Esophagus squamous epithelium (tissue), 5 donors: ENCODE measurements around the gene PKM. TPM values are rescaled to one million over a fixed set of nuclear protein-coding genes. Genes with fewer than 3 reads are reported as not detected.

Experiments used
- DNase-seq: peaks from one replicate; lab custom pipeline; 2025; lab: John Stamatoyannopoulos, UW
- H3K27ac ChIP-seq, 4 donors: fragments of 200-600 bp; sonication (generic); one replicate each; pipeline ENCODE4 v1.5.1; 2016 to 2019; ENCODE audit warnings: mild to moderate bottlenecking in 1 of 4
- H3K27me3 ChIP-seq, 4 donors: fragments of 200-600 bp; sonication (generic); 1 replicate in 3 of 4; 2 replicates in 1 of 4; pipeline versions ENCODE4 v1.5.1 to v1.6.0; 2017 to 2021; ENCODE audit warnings: antibody characterized with exemption in 1 of 4
- H3K36me3 ChIP-seq, 3 donors: fragments of 200-600 bp; sonication (generic); one replicate each; pipeline ENCODE4 v1.5.1; 2016 to 2019
- H3K4me1 ChIP-seq, 3 donors: fragments of 200-600 bp; sonication (generic); one replicate each; pipeline ENCODE4 v1.5.1; 2017 to 2019
- H3K4me3 ChIP-seq, 4 donors: fragments of 200-600 bp; sonication (generic); 1 replicate in 3 of 4; 2 replicates in 1 of 4; pipeline ENCODE4 v1.5.1; 2016 to 2019; ENCODE audit warnings: mild to moderate bottlenecking in 2 of 4, moderate library complexity in 1 of 4
- H3K9me3 ChIP-seq, 3 donors: fragments of 200-600 bp; sonication (generic); one replicate each; pipeline ENCODE4 v1.5.1; 2016 to 2019
- POLR2A ChIP-seq, 4 donors: fragments of 450-650 bp; IDR thresholded peaks; one replicate each; pipeline ENCODE4 v1.6.1; 2017; ENCODE audit warnings: antibody characterized with exemption in 4 of 4, mild to moderate bottlenecking in 4 of 4, moderate library complexity in 3 of 4
- WGBS, 2 donors: methylation state at CpG; one replicate each; pipeline ENCODE4 v1.1.5; 2018; 5-methylcytosine and 5-hydroxymethylcytosine counted together
- intact Hi-C: fragments of 100-400 bp; cut with DNase I; formaldehyde crosslinking; loops from one replicate; pipeline ENCODE4 v1.15.0; 2022
- total RNA-seq, 4 donors: library from RNA; depleted of rRNA; stranded (reverse); fragments of >200 nt; gene quantifications; one replicate each; pipeline ENCODE4 v1.1.0, GENCODE V29; 2016
- TF ChIP-seq, protein P1 (sequence below), 6 experiments: fragments of 450-650 bp in 4 of 6; fragments of 200-600 bp in 2 of 6; sonication (generic) in 2 of 6; IDR thresholded peaks; one replicate each; pipeline ENCODE4 v1.5.1; 2016 to 2019; ENCODE audit warnings: antibody characterized with exemption in 6 of 6, mild to moderate bottlenecking in 4 of 6, moderate library complexity in 4 of 6
- donor health status: DM: yes; HTN: yes; CAD: no.

The PKM gene
- total RNA-seq, 4 donors from 2014 or later, result 504 to 1,134 (median 964) TPM

DNA sequence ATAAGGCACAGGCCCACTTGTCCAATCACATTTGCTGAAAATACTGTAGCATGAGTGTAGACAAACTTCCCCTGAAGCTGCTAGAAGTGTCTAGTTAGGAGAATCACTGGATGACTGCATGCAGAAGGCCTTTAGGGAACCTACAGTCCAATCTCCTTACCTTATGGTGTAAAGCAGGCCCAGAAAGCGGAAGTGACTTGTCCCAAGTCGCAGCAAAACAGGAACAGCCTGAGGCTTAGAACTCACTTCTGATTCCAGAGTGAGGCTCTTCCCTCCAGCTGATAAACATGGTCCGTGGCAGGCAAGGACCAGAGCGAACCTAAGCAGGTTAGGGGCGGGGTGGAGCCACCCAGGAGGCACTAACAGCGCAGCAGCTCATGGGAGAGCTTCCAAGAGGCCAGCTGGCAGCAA is 35.9 kb downstream of the PKM start:
- peaks cover 0 to 13% (median 0%) of the 10 kb centered on the region in 4 donors for H3K27me3 ChIP-seq
- H3K9me3 ChIP-seq, result no peaks in the 10 kb centered on the region
- H3K36me3 ChIP-seq, result peaks cover 12 to 18% (median 17%) of the 10 kb centered on the region in 3 donors
- H3K4me3 ChIP-seq, result no peak overlapping the region
- DNase-seq, result no peak
- WGBS, 2 donors, result 16% methylated on average over 4 of the region's 6 CpGs; no CpG with 5 or more reads in 1 of the 2 donors
- intact Hi-C loops, result loop anchor here (5.0 kb wide), 1 partner anchor 77 kb away; the partner anchor contains the start of gene PARP6
- peaks cover 4 to 52% (median 26%) of the 10 kb centered on the region in 3 donors for H3K4me1 ChIP-seq
- TF ChIP-seq, protein P1, sequence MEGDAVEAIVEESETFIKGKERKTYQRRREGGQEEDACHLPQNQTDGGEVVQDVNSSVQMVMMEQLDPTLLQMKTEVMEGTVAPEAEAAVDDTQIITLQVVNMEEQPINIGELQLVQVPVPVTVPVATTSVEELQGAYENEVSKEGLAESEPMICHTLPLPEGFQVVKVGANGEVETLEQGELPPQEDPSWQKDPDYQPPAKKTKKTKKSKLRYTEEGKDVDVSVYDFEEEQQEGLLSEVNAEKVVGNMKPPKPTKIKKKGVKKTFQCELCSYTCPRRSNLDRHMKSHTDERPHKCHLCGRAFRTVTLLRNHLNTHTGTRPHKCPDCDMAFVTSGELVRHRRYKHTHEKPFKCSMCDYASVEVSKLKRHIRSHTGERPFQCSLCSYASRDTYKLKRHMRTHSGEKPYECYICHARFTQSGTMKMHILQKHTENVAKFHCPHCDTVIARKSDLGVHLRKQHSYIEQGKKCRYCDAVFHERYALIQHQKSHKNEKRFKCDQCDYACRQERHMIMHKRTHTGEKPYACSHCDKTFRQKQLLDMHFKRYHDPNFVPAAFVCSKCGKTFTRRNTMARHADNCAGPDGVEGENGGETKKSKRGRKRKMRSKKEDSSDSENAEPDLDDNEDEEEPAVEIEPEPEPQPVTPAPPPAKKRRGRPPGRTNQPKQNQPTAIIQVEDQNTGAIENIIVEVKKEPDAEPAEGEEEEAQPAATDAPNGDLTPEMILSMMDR (IDR thresholded peaks at IDR 0.05), result no peak
- TF ChIP-seq POLR2A (IDR thresholded peaks at IDR 0.05), result no peak
- peak overlapping the region; percentile 17 to 63 (median 54) for H3K27ac ChIP-seq

DNA sequence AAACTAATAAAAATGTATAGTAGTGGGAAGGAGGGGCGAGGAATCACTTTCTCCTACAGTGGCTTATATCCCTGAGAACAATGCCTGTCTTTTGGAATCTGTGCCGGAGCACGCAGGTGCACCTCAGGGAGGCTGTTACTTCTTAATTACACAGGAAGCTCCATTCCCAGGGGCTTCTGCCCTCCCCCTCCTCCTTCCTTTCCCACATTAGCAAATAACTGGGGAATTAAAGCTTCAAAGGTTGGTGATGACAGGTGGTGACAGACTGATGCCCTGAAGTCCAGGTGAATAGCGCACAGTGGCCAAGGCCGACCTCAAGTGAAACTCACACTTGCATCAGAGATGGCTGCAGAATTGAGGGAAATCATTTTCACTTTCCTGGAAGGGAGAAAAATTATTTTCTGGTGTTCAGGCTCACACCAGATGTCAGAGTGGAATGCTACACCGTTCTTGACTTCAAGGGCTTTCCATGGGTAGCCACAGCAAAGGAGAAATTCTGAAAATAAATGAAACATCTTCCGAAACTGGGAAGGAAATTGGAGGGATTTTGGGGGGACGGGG is 37.1 kb downstream of the PKM start:
- peaks cover 5 to 7% (median 5%) of the 10 kb centered on the region in 3 donors for H3K36me3 ChIP-seq
- H3K4me1 ChIP-seq, result peaks cover 4 to 40% (median 21%) of the 10 kb centered on the region in 3 donors
- peaks cover 0 to 13% (median 0%) of the 10 kb centered on the region in 4 donors for H3K27me3 ChIP-seq
- TF ChIP-seq, protein P1 (IDR thresholded peaks at IDR 0.05), result no peak
- TF ChIP-seq POLR2A (IDR thresholded peaks at IDR 0.05), result no peak
- H3K9me3 ChIP-seq, result no peaks in the 10 kb centered on the region
- intact Hi-C loops, result no loop called here
- H3K4me3 ChIP-seq, result no peak overlapping the region
- 81 to 95% methylated on average over 8 of the region's 8 CpGs for WGBS, 2 donors
- DNase-seq, result no peak
- H3K27ac ChIP-seq, result no peak overlapping the region

DNA sequence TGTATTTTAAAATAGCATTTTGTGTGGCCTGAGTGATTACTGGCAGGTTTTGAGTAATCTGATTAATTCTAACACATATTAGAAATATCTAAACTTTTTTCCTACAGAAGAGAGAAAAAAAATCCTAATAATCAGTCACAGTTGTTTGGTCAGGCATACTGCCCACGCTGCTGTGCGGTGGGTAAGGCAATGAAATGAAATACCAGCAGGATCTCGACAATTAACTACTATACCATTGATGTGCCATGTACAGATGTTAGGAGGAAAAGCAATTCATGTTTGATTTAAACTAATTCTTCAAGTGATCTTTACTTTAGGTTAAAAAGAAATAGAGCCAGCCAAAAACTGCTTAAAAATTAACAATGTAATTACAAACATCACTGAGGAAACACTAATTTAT is 38.6 kb downstream of the PKM start:
- Histone ChIP-seq H3K36me3 (no peaks in the 10 kb centered on the region), H3K27ac (no peak overlapping the region), H3K4me3 (no peak overlapping the region), H3K9me3 (no peaks in the 10 kb centered on the region), H3K27me3 (peaks cover 0 to 12% (median 0%) of the 10 kb centered on the region in 4 donors), H3K4me1 (peaks cover 4 to 36% (median 18%) of the 10 kb centered on the region in 3 donors)
- intact Hi-C loops, result no loop called here
- no peak for DNase-seq
- no peak for TF ChIP-seq POLR2A (IDR thresholded peaks at IDR 0.05)
- TF ChIP-seq, protein P1 (IDR thresholded peaks at IDR 0.05), result no peak
- 60 to 70% methylated on average over 3 of the region's 3 CpGs for WGBS, 2 donors

DNA sequence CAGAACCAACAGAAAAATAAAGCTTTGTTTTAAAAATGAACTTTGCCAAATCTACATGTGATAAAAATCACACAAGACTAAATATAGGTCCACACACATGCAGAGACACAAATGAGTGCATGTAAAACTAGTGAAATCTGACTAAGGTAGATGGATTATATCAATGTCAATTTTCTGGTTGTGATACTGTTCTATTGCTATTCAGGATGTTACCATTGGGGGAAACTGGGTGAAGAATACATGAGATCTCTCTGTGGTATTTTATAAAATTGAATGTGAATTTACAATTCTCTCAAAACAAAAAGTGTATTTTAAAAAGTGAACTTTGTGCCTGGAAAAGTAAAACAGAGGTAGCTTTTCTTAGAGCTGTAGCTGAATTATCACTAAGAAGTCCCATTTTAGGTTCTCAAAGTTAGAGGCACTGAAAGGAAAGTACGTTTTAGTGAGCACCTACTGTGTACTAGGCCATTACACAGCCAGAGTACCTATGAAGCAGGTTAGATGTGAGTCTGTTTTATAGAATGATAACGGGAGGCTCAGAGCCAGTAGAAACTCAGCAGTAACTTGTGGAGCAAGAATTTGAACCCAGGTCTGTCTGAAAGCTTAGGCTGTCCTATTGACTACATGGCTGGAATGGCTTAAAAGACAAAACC is 41.6 kb downstream of the PKM start:
- H3K27me3 ChIP-seq, result peaks cover 0 to 15% (median 0%) of the 10 kb centered on the region in 4 donors
- intact Hi-C loops, result no loop called here
- H3K36me3 ChIP-seq, result no peaks in the 10 kb centered on the region
- TF ChIP-seq, protein P1 (IDR thresholded peaks at IDR 0.05), result no peak
- TF ChIP-seq POLR2A (IDR thresholded peaks at IDR 0.05), result no peak
- H3K4me3 ChIP-seq, result no peak overlapping the region
- no peaks in the 10 kb centered on the region for H3K9me3 ChIP-seq
- H3K27ac ChIP-seq, result no peak overlapping the region
- peaks cover 1 to 14% (median 2%) of the 10 kb centered on the region in 3 donors for H3K4me1 ChIP-seq
- WGBS, 2 donors, result 84 to 88% methylated on average over 2 of the region's 2 CpGs
- no peak for DNase-seq
